Uterus (tissue), 2 donors: Measurements from ENCODE around the gene CLTB.

ENCODE experiments used
- CTCF ChIP-seq, 4 experiments: fragments of 200-600 bp in 2 of 4; fragments of 450-650 bp in 2 of 4; sonication (generic) in 2 of 4; IDR thresholded peaks; one replicate each; pipeline ENCODE4 v1.5.1; 2016 to 2019; ENCODE audit warnings: antibody characterized with exemption in 4 of 4, mild to moderate bottlenecking in 2 of 4, moderate library complexity in 1 of 4
- POLR2A ChIP-seq, 2 donors: fragments of 450-650 bp; IDR thresholded peaks; one replicate each; pipeline ENCODE4 v1.6.1; 2016; ENCODE audit warnings: antibody characterized with exemption in 2 of 2, mild to moderate bottlenecking in 1 of 2, moderate library complexity in 1 of 2

GRCh38 chr5:176408590-176408989, 7.7 kb downstream of the CLTB start:
- no peak for TF ChIP-seq CTCF (IDR thresholded peaks at IDR 0.05)
- no peak for TF ChIP-seq POLR2A (IDR thresholded peaks at IDR 0.05)
